Mesodermal cell (in vitro differentiated cells): ENCODE measurements around the gene CATSPERB.
"Not testable (repeated sequence)": the region's sequence is repeated elsewhere in the genome, so short reads cannot be mapped to it uniquely, and the experiment has no call there.

Experiments used
- H3K27ac ChIP-seq: 2 replicates; pipeline ENCODE4 v1.7.0; 2013; ENCODE audit warnings: mild to moderate bottlenecking, low read depth, low read length, moderate library complexity; ENCODE audit not compliant: severe bottlenecking
- H3K36me3 ChIP-seq: 2 replicates; pipeline ENCODE4 v1.7.1; 2013; ENCODE audit warnings: mild to moderate bottlenecking, low read length, moderate library complexity; ENCODE audit not compliant: control insufficient read depth, insufficient read depth
- H3K4me1 ChIP-seq: one replicate; pipeline ENCODE4 v1.7.1; 2013; ENCODE audit warnings: mild to moderate bottlenecking, low read length; ENCODE audit not compliant: insufficient read depth, control insufficient read depth, poor library complexity, severe bottlenecking
- H3K4me3 ChIP-seq: 2 replicates; pipeline ENCODE4 v1.7.0; 2013; ENCODE audit warnings: low read length, control low read depth, mild to moderate bottlenecking; ENCODE audit not compliant: insufficient read depth, poor library complexity, severe bottlenecking; ENCODE audit errors: extremely low read depth
- H3K9me3 ChIP-seq: 2 replicates; pipeline ENCODE4 v1.7.1; 2013; ENCODE audit warnings: mild to moderate bottlenecking, low read length, moderate library complexity; ENCODE audit not compliant: control insufficient read depth
- WGBS, 2 experiments: methylation state at CpG; one replicate each; pipeline ENCODE4 v1.1.5; 2013; ENCODE audit warnings: missing lambda C conversion rate in 2 of 2; ENCODE audit not compliant: insufficient coverage in 2 of 2; 5-methylcytosine and 5-hydroxymethylcytosine counted together

CATSPERB gene

DNA sequence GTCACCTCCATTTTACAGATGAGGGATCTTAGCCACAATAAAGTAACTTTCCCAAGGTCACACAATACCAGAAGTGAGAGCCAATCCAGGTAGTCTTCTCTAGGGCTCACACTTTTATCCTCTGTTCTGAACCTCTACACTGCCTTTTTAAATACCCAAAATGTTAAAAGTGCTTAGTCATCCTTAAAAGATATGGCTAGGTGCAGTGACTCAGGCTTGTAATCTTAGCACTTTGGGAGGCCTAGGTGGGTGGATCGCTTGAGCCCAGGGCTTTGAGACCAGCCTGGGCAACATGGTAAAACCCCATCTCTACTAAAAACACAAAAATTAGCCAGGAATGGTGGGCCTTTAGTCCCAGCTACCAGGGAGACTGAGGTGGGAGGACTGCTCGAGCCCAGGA lies 117.7 kb downstream of the CATSPERB start:
- H3K4me3 ChIP-seq: no peak overlapping the region
- H3K9me3 ChIP-seq: no peaks in the 10 kb centered on the region
- H3K4me1 ChIP-seq: no peaks in the 10 kb centered on the region
- 50% methylated on average over 2 of the region's 2 CpGs; no CpG with 5 or more reads in 1 of the 2 experiments for WGBS, 2 experiments
- H3K27ac ChIP-seq: no peak overlapping the region
- no peaks in the 10 kb centered on the region for H3K36me3 ChIP-seq

GRCh38 chr14:91613459-91614112 lies 118.3 kb downstream of the CATSPERB start:
- 87 to 98% methylated on average over 4 of the region's 6 CpGs for whole genome bisulfite sequencing, 2 experiments
- Histone ChIP-seq H3K9me3 (no peaks in the 10 kb centered on the region), H3K4me1 (no peaks in the 10 kb centered on the region), H3K4me3 (no peak overlapping the region), H3K36me3 (no peaks in the 10 kb centered on the region), H3K27ac (no peak overlapping the region)

- Histone ChIP-seq H3K4me3 (no peak overlapping the region), H3K36me3 (no peaks in the 10 kb centered on the region), H3K9me3 (no peaks in the 10 kb centered on the region), H3K27ac (no peak overlapping the region), H3K4me1 (no peaks in the 10 kb centered on the region)
- no CpG with 5 or more reads among the region's 2 CpGs for whole genome bisulfite sequencing, 2 experiments
Measured at GRCh38 chr14:91611528-91611927, 120.4 kb downstream of the CATSPERB start.

GRCh38 chr14:91609161-91609560 lies 122.7 kb downstream of the CATSPERB start:
- Histone ChIP-seq H3K36me3 (no peaks in the 10 kb centered on the region), H3K27ac (no peak overlapping the region), H3K4me1 (peaks cover 5% of the 10 kb centered on the region), H3K4me3 (no peak overlapping the region), H3K9me3 (no peaks in the 10 kb centered on the region)
- 80 to 95% methylated on average over 1 to 2 of the region's 3 CpGs for WGBS, 2 experiments

DNA sequence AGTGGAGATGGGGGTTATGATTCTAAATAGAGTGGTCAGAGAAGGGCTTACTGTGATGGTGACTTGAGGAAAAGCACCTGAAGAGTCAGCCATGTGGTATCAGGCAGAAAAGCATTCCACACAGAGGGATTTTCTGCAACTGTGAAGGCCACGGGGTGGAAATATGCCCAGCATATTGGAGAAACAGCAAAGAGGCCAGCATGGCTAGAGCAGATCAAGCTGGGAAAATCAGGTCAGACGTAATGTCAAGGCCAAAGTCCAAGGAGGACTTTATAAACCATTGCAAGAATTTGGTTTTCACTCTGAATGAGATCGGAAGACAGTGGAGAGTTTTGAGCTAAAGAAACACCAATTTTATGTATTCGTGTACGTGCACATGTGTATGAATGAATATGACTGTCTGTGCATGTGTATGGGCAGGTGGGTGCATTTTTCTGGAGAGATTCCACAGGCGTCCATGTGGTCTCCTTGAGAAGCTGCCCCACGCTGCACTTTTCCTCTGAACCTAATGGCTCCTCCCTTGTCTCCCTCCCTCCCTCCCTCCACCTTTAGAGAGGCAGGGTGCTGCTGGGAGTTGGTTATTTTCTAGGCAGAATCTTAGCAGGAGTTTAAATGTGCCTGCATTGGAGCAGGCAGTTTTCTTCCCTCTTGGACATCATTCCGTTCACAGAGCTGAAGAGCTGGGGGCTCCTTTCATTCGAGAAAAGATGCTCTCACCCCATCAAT lies 124.4 kb downstream of the CATSPERB start:
- H3K27ac ChIP-seq: no peak overlapping the region
- H3K36me3 ChIP-seq: no peaks in the 10 kb centered on the region
- no peaks in the 10 kb centered on the region for H3K9me3 ChIP-seq
- H3K4me3 ChIP-seq: no peak overlapping the region
- peaks cover 5% of the 10 kb centered on the region for H3K4me1 ChIP-seq
- WGBS, 2 experiments: 90 to 91% methylated on average over 3 to 4 of the region's 9 CpGs

DNA sequence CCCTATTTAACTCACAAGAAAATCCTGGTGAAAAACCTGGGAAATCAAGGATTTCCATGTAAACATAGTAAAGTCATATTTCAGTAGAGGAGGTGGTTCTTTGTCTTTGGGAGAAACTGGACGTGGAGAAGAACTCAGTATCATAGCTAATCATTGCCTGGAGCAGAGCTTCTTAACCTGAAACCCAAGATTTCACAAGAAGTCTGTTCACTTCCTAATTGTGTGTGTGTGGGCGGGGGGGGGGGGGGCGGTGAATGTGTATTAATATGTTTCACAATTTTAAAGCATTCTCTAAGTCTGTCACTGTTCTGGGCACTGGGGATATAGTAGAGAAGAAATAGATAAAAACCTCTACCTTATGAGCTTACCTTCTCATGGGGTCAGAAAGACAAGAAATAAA lies 125.0 kb downstream of the CATSPERB start:
- peaks cover 5% of the 10 kb centered on the region for H3K4me1 ChIP-seq
- H3K27ac ChIP-seq: no peak overlapping the region
- H3K9me3 ChIP-seq: no peaks in the 10 kb centered on the region
- no peaks in the 10 kb centered on the region for H3K36me3 ChIP-seq
- no CpG with 5 or more reads among the region's 3 CpGs for WGBS, 2 experiments
- no peak overlapping the region for H3K4me3 ChIP-seq

DNA sequence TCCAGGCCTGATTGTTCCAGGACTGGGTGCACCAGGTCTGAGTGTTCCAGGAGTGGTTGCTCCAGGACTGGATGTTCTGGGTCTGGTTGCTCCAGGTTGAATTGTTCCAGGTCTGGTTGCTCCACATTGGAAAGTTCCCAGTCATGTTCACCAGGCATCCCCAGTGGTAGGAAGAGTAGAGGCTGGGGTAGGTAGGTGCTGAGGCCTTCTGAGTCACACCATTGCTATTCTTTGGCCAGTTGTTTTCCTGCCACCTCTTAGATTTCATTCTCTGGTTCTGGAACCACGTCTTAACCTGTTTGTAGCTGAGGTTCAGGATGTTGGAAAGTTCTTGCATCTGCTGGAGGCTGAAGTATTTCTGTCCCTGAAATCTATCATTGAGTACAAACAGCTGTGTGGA lies 127.3 kb downstream of the CATSPERB start:
- H3K36me3 ChIP-seq, H3K4me3 ChIP-seq, H3K9me3 ChIP-seq, H3K27ac ChIP-seq, H3K4me1 ChIP-seq: not testable (repeated sequence)
- WGBS, 2 experiments: 86 to 89% methylated on average over 1 of the region's 1 CpG

DNA sequence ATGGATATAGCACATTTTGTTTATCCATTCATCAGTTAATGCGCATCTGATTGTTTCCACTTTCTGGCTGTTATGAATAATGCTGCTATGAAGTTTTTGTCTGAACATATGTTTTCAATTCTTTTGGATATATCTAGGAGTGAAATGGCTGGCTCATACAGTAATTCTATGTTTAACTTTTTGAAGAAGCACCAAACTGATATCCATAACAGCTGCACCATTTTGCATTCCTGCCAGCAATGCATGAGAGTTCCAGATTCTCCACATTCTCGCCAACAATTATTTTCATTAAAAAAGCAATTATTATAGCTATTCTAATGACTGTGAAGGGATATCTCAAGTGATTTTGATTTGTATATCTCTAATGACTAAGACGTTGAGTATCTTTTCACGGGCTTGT lies 131.9 kb downstream of the CATSPERB start:
- H3K4me1 ChIP-seq: peaks cover 4% of the 10 kb centered on the region
- H3K4me3 ChIP-seq: no peak overlapping the region
- H3K27ac ChIP-seq: no peak overlapping the region
- no CpG with 5 or more reads among the region's 4 CpGs for WGBS, 2 experiments
- no peaks in the 10 kb centered on the region for H3K36me3 ChIP-seq
- H3K9me3 ChIP-seq: peaks cover 4% of the 10 kb centered on the region

GRCh38 chr14:91595736-91596135 lies 136.2 kb downstream of the CATSPERB start:
- Histone ChIP-seq H3K9me3 (peaks cover 4% of the 10 kb centered on the region), H3K4me1 (no peaks in the 10 kb centered on the region), H3K36me3 (no peaks in the 10 kb centered on the region), H3K4me3 (no peak overlapping the region), H3K27ac (no peak overlapping the region)
- WGBS, 2 experiments: 75% methylated on average over 1 of the region's 1 CpG; no CpG with 5 or more reads in 1 of the 2 experiments

DNA sequence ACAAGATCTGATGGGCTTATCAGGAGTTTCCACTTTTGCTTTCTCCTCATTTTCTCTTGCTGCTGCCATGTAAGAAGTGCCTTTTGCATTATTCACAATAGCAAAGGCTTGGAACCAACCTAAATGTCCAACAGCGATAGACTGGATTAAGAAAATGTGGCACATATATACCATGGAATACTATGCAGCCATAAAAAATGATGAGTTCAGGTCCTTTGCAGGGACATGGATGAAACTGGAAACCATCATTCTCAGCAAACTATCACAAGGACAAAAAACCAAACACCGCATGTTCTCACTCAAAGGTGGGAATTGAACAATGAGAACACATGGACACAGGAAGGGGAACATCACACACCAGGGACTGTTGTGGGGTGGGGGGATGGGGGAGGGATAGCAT lies 137.9 kb downstream of the CATSPERB start:
- not testable (repeated sequence) for H3K27ac ChIP-seq, H3K4me1 ChIP-seq, H3K9me3 ChIP-seq, H3K4me3 ChIP-seq, H3K36me3 ChIP-seq
- WGBS, 2 experiments: no CpG with 5 or more reads among the region's 2 CpGs

GRCh38 chr14:91586410-91586809 lies 145.5 kb downstream of the CATSPERB start:
- Histone ChIP-seq H3K27ac (no peak overlapping the region), H3K4me1 (no peaks in the 10 kb centered on the region), H3K36me3 (no peaks in the 10 kb centered on the region), H3K9me3 (no peaks in the 10 kb centered on the region), H3K4me3 (no peak overlapping the region)
- no CpG with 5 or more reads among the region's 1 CpG for WGBS, 2 experiments
